ENCODE results near the gene KCNAB2.

KCNAB2 gene

GRCh38 chr1:6077919-6078318 lies 32.2 kb downstream of the KCNAB2 start:
- DNase-seq = no peak

- peak in 9 of 51 donors; percentile 7 to 65 (median 19) for DNase-seq
Observed at GRCh38 chr1:6080469-6080868, 34.8 kb downstream of the KCNAB2 start.

- DNase-seq = no peak
Observed at GRCh38 chr1:6081901-6082300, 36.2 kb downstream of the KCNAB2 start.

GRCh38 chr1:6082430-6082971 lies 36.8 kb downstream of the KCNAB2 start:
- DNase-seq = peak in 9 of 51 donors; percentile 8 to 52 (median 38)

GRCh38 chr1:6083385-6083784 lies 37.7 kb downstream of the KCNAB2 start:
- no peak for DNase-seq

GRCh38 chr1:6083801-6084446 lies 38.2 kb downstream of the KCNAB2 start:
- DNase-seq = peak in 9 of 51 donors; percentile 6 to 50 (median 34)

- no peak for DNase-seq
Observed at GRCh38 chr1:6084781-6085495, 39.2 kb downstream of the KCNAB2 start.

GRCh38 chr1:6085666-6086065 lies 40.0 kb downstream of the KCNAB2 start:
- no peak for DNase-seq

- DNase-seq = no peak
Observed at GRCh38 chr1:6086358-6086757, 40.7 kb downstream of the KCNAB2 start.

GRCh38 chr1:6086762-6087376 lies 41.2 kb downstream of the KCNAB2 start:
- peak in 1 of 51 donors; percentile 52 for DNase-seq

- DNase-seq = no peak
Observed at GRCh38 chr1:6087377-6087772, 41.7 kb downstream of the KCNAB2 start.

- DNase-seq = no peak
Observed at GRCh38 chr1:6087958-6088357, 42.3 kb downstream of the KCNAB2 start.

- DNase-seq = no peak
Observed at GRCh38 chr1:6088956-6089355, 43.3 kb downstream of the KCNAB2 start.

GRCh38 chr1:6090288-6090687 lies 44.6 kb downstream of the KCNAB2 start:
- no peak for DNase-seq

- no peak for DNase-seq
Observed at GRCh38 chr1:6090996-6091822, 45.5 kb downstream of the KCNAB2 start.

- DNase-seq = no peak
Observed at GRCh38 chr1:6091823-6092109, 46.1 kb downstream of the KCNAB2 start.

- DNase-seq = no peak
Observed at GRCh38 chr1:6092211-6092610, 46.5 kb downstream of the KCNAB2 start.

GRCh38 chr1:6093071-6093470 lies 47.4 kb downstream of the KCNAB2 start:
- DNase-seq = no peak

GRCh38 chr1:6093611-6094010 lies 47.9 kb downstream of the KCNAB2 start:
- no peak for DNase-seq

- no peak for DNase-seq
Observed at GRCh38 chr1:6094246-6094645, 48.6 kb downstream of the KCNAB2 start.

- no peak for DNase-seq
Observed at GRCh38 chr1:6094801-6095505, 49.3 kb downstream of the KCNAB2 start.
